Natural killer cell (primary cell): ENCODE measurements around the gene XXYLT1. TPM values are rescaled to one million over a fixed set of nuclear protein-coding genes. Genes with fewer than 3 reads are reported as not detected.

ENCODE experiments used
- ATAC-seq, 3 donors: fragments of 150-1000 bp in 2 of 3; fragments of 200-7000 bp in 1 of 3; cut with Tn5 transposase; 1 replicate in 1 of 3; 2 replicates in 2 of 3; pipeline ENCODE4 v1.10.0; 2021; ENCODE audit warnings: mild to moderate bottlenecking in 2 of 3, moderate library complexity in 2 of 3
- DNase-seq, 2 donors: peaks; one replicate each; pipeline versions ENCODE4 v3.0.0 to v3.0.0-alpha.2; 2013 to 2021; ENCODE audit warnings: mixed read lengths in 1 of 2
- H3K27ac ChIP-seq: one replicate; pipeline ENCODE4 v1.5.1; 2013; ENCODE audit warnings: mild to moderate bottlenecking, low read length
- H3K27me3 ChIP-seq: one replicate; pipeline ENCODE4 v1.6.1; 2013; ENCODE audit warnings: low read length; ENCODE audit not compliant: control insufficient read depth, insufficient read depth
- H3K36me3 ChIP-seq: one replicate; pipeline ENCODE4 v1.6.1; 2013; ENCODE audit warnings: low read length; ENCODE audit not compliant: control insufficient read depth, insufficient read depth
- H3K4me1 ChIP-seq: one replicate; pipeline ENCODE4 v1.6.1; 2013; ENCODE audit warnings: low read length; ENCODE audit not compliant: control insufficient read depth, insufficient read depth
- H3K4me3 ChIP-seq: one replicate; pipeline ENCODE4 v1.5.1; 2013; ENCODE audit warnings: low read length
- H3K9me3 ChIP-seq: one replicate; pipeline ENCODE4 v1.6.1; 2013; ENCODE audit warnings: low read length; ENCODE audit not compliant: control insufficient read depth, insufficient read depth
- H3K27ac Mint-ChIP-seq, 2 donors: one replicate each; pipeline ENCODE4 v1.8.0; 2022; ENCODE audit warnings: mild to moderate bottlenecking in 2 of 2, mixed read lengths in 2 of 2, moderate library complexity in 1 of 2
- H3K27me3 Mint-ChIP-seq, 2 donors: one replicate each; pipeline ENCODE4 v1.8.0; 2022; ENCODE audit warnings: low read depth in 2 of 2, mixed read lengths in 2 of 2
- H3K36me3 Mint-ChIP-seq: one replicate; pipeline ENCODE4 v1.8.0; 2022; ENCODE audit warnings: mixed read lengths
- H3K4me1 Mint-ChIP-seq, 2 donors: one replicate each; pipeline ENCODE4 v1.8.0; 2022; ENCODE audit warnings: mixed read lengths in 2 of 2
- H3K4me3 Mint-ChIP-seq: one replicate; pipeline ENCODE4 v1.8.0; 2022; ENCODE audit warnings: mild to moderate bottlenecking, moderate library complexity, mixed read lengths
- H3K9me3 Mint-ChIP-seq, 2 donors: one replicate each; pipeline ENCODE4 v1.8.0; 2022; ENCODE audit warnings: mixed read lengths in 2 of 2
- CTCF ChIP-seq: fragments of 200-600 bp; IDR thresholded peaks from one replicate; pipeline ENCODE4 v1.8.0; 2022; ENCODE audit warnings: antibody characterized with exemption
- WGBS: methylation state at CpG from one replicate; pipeline ENCODE4 v1.1.7; 2013; ENCODE audit warnings: missing lambda C conversion rate; ENCODE audit not compliant: insufficient coverage; 5-methylcytosine and 5-hydroxymethylcytosine counted together
- intact Hi-C: fragments of 100-400 bp; cut with micrococcal nuclease; formaldehyde crosslinking; loops from one replicate; pipeline ENCODE4 v1.14.2; 2022
- total RNA-seq, 4 donors: library from RNA; stranded (reverse); fragments of 120-200 nt in 1 of 4; gene quantifications; one replicate each; pipeline versions ENCODE4 v1.2.3 to v1.2.4, GENCODE V29; 2013 to 2022

Gene XXYLT1
- total RNA-seq, 3 donors from 2014 or later (not counting 1 experiment from before 2014, with no cell fraction given) = 8.7 to 13.6 (median 10.2) TPM

- peaks cover 13% of the 10 kb centered on the region in 2 donors for H3K4me1 Mint-ChIP-seq
- Histone ChIP-seq H3K9me3 (no peaks in the 10 kb centered on the region), H3K27me3 (no peaks in the 10 kb centered on the region), H3K27ac (no peak overlapping the region), H3K4me1 (peaks cover 12% of the 10 kb centered on the region), H3K36me3 (no peaks in the 10 kb centered on the region), H3K4me3 (no peak overlapping the region)
- no peak overlapping the region for H3K27ac Mint-ChIP-seq
- no peaks in the 10 kb centered on the region for H3K27me3 Mint-ChIP-seq
- intact Hi-C loops = no loop called here
- no peaks in the 10 kb centered on the region for H3K36me3 Mint-ChIP-seq
- H3K9me3 Mint-ChIP-seq = no peaks in the 10 kb centered on the region
- no peak overlapping the region for H3K4me3 Mint-ChIP-seq
- DNase-seq (no peak), ATAC-seq (peak in 1 of 3 donors; percentile 18)
- TF ChIP-seq CTCF = no peak
- WGBS = 56% methylated on average over 14 of the region's 14 CpGs
Measured at GRCh38 chr3:195075199-195075940, 195.6 kb downstream of the XXYLT1 start.

- no peak for TF ChIP-seq CTCF
- no peak for ATAC-seq
Measured at GRCh38 chr3:195073866-195074860, 196.8 kb downstream of the XXYLT1 start.

GRCh38 chr3:195072916-195073564, 197.9 kb downstream of the XXYLT1 start:
- no peak for ATAC-seq
- Histone ChIP-seq H3K4me1 (peaks cover 12% of the 10 kb centered on the region), H3K4me3 (no peak overlapping the region), H3K27ac (no peak overlapping the region), H3K27me3 (no peaks in the 10 kb centered on the region), H3K9me3 (no peaks in the 10 kb centered on the region), H3K36me3 (no peaks in the 10 kb centered on the region)
- no peak for DNase-seq
- Mint-ChIP-seq H3K4me3 (no peak overlapping the region), H3K27me3 (no peaks in the 10 kb centered on the region), H3K4me1 (peaks cover 0 to 6% of the 10 kb centered on the region in 2 donors), H3K9me3 (no peaks in the 10 kb centered on the region), H3K36me3 (no peaks in the 10 kb centered on the region), H3K27ac (no peak overlapping the region)
- no peak for TF ChIP-seq CTCF
- intact Hi-C loops = no loop called here
- 96% methylated on average over 19 of the region's 19 CpGs for WGBS

More at GRCh38 chr3:195073866-195074860, 196.8 kb downstream of the XXYLT1 start:
- Mint-ChIP-seq H3K27me3 (no peaks in the 10 kb centered on the region), H3K4me3 (no peak overlapping the region), H3K9me3 (no peaks in the 10 kb centered on the region), H3K4me1 (peaks cover 4 to 6% of the 10 kb centered on the region in 2 donors), H3K36me3 (no peaks in the 10 kb centered on the region), H3K27ac (no peak overlapping the region)
- no peaks in the 10 kb centered on the region for H3K27me3 ChIP-seq
- no peak overlapping the region for H3K27ac ChIP-seq
- H3K36me3 ChIP-seq = no peaks in the 10 kb centered on the region
- no peaks in the 10 kb centered on the region for H3K9me3 ChIP-seq
- intact Hi-C loops = no loop called here
- no peak overlapping the region for H3K4me3 ChIP-seq
- no peak for DNase-seq
- 76% methylated on average over 25 of the region's 25 CpGs for WGBS
- H3K4me1 ChIP-seq = peaks cover 12% of the 10 kb centered on the region
